ENCODE measurements around the gene CYP19A1.
"Not testable (repeated sequence)": the region's sequence is repeated elsewhere in the genome, so short reads cannot be mapped to it uniquely, and the experiment has no call there.

The CYP19A1 gene

GRCh38 chr15:51298620-51299019, 39.8 kb downstream of the CYP19A1 start:
- no peak for DNase-seq (ENCODE audit: low read depth in 2 of 2)

GRCh38 chr15:51290720-51291119, 47.7 kb downstream of the CYP19A1 start:
- DNase-seq (ENCODE audit: low read depth in 2 of 2) = no peak

- no peak for DNase-seq (ENCODE audit: low read depth in 2 of 2)
These were observed 49.1 kb downstream of the CYP19A1 start for GRCh38 chr15:51289290-51289689.

GRCh38 chr15:51288143-51289065, 50.0 kb downstream of the CYP19A1 start:
- no peak for DNase-seq (ENCODE audit: low read depth in 2 of 2)

GRCh38 chr15:51286816-51287215, 51.6 kb downstream of the CYP19A1 start:
- no peak for DNase-seq (ENCODE audit: low read depth in 2 of 2)

- no peak for DNase-seq (ENCODE audit: low read depth in 2 of 2)
These were observed 53.0 kb downstream of the CYP19A1 start for GRCh38 chr15:51285399-51285798.

GRCh38 chr15:51284871-51285270, 53.5 kb downstream of the CYP19A1 start:
- DNase-seq (ENCODE audit: low read depth in 2 of 2) = no peak

- no peak for DNase-seq (ENCODE audit: low read depth in 2 of 2)
These were observed 55.4 kb downstream of the CYP19A1 start for GRCh38 chr15:51283026-51283425.

GRCh38 chr15:51282241-51282640, 56.2 kb downstream of the CYP19A1 start:
- DNase-seq (ENCODE audit: low read depth in 2 of 2) = not testable (repeated sequence)

- peak; percentile 10 to 12 for DNase-seq (ENCODE audit: low read depth in 2 of 2)
These were observed 56.9 kb downstream of the CYP19A1 start for GRCh38 chr15:51281368-51281967.

- DNase-seq (ENCODE audit: low read depth in 2 of 2) = no peak
These were observed 57.6 kb downstream of the CYP19A1 start for GRCh38 chr15:51280838-51281237.

- DNase-seq (ENCODE audit: low read depth in 2 of 2) = no peak
These were observed 59.0 kb downstream of the CYP19A1 start for GRCh38 chr15:51279391-51279790.

- DNase-seq (ENCODE audit: low read depth in 2 of 2) = no peak
These were observed 61.3 kb downstream of the CYP19A1 start for GRCh38 chr15:51277101-51277500.

GRCh38 chr15:51274956-51275355, 63.4 kb downstream of the CYP19A1 start:
- no peak for DNase-seq (ENCODE audit: low read depth in 2 of 2)

- no peak for DNase-seq (ENCODE audit: low read depth in 2 of 2)
These were observed 67.7 kb downstream of the CYP19A1 start for GRCh38 chr15:51270706-51271105.

- DNase-seq (ENCODE audit: low read depth in 2 of 2) = no peak
These were observed 68.9 kb downstream of the CYP19A1 start for GRCh38 chr15:51269496-51269895.

- no peak for DNase-seq (ENCODE audit: low read depth in 2 of 2)
These were observed 70.7 kb downstream of the CYP19A1 start for GRCh38 chr15:51267703-51268083.

- DNase-seq (ENCODE audit: low read depth in 2 of 2) = no peak
These were observed 71.2 kb downstream of the CYP19A1 start for GRCh38 chr15:51267051-51267702.

- no peak for DNase-seq (ENCODE audit: low read depth in 2 of 2)
These were observed 71.7 kb downstream of the CYP19A1 start for GRCh38 chr15:51266656-51267050.

GRCh38 chr15:51265037-51265555, 73.3 kb downstream of the CYP19A1 start:
- no peak for DNase-seq (ENCODE audit: low read depth in 2 of 2)

GRCh38 chr15:51263726-51264125, 74.7 kb downstream of the CYP19A1 start:
- no peak for DNase-seq (ENCODE audit: low read depth in 2 of 2)

GRCh38 chr15:51263116-51263515, 75.3 kb downstream of the CYP19A1 start:
- DNase-seq (ENCODE audit: low read depth in 2 of 2) = no peak
